GM12891 (cell line): ENCODE data around the gene GSTM3.
"Not testable (repeated sequence)": the region's sequence is repeated elsewhere in the genome, so short reads cannot be mapped to it uniquely, and the experiment has no call there.

ENCODE experiments used
- DNase-seq: peaks from one replicate; pipeline ENCODE4 v3.0.0; 2011; ENCODE audit warnings: low spot score; ENCODE audit not compliant: insufficient read length
- FAIRE-seq: peaks from 2 replicates; lab custom pipeline; 2011; peaks lifted over from hg19 to GRCh38; lab: Jason Lieb, UNC
- PAX5 ChIP-seq: IDR thresholded peaks from 2 replicates; pipeline ENCODE4 v1.6.1; 2011; ENCODE audit warnings: low read length, moderate library complexity, mild to moderate bottlenecking; ENCODE audit not compliant: insufficient read depth, severe bottlenecking
- POLR2A ChIP-seq: IDR thresholded peaks from 2 replicates; pipeline ENCODE4 v1.6.1; 2011; ENCODE audit warnings: low read depth, low read length, control low read depth
- POLR2AphosphoS5 ChIP-seq: IDR thresholded peaks from 2 replicates; pipeline ENCODE4 v1.6.1; 2011; ENCODE audit warnings: low read depth, low read length, control low read depth
- POU2F2 ChIP-seq: IDR thresholded peaks from 2 replicates; pipeline ENCODE4 v1.6.1; 2011; ENCODE audit warnings: low read depth, mild to moderate bottlenecking, control low read depth, low read length, moderate library complexity
- SPI1 ChIP-seq: IDR thresholded peaks from 2 replicates; pipeline ENCODE4 v1.6.1; 2011; ENCODE audit warnings: low read depth, low read length, control low read depth
- TAF1 ChIP-seq: IDR thresholded peaks from 2 replicates; pipeline ENCODE4 v1.6.1; 2011; ENCODE audit warnings: low read depth, low read length, control low read depth

The GSTM3 gene

GRCh38 chr1:109704173-109704572 is 36.7 kb downstream of the GSTM3 start:
- DNase-seq: no peak
- no peak for FAIRE-seq
- TF ChIP-seq POLR2A (no peak), SPI1 (no peak), POLR2AphosphoS5 (no peak), POU2F2 (no peak), PAX5 (no peak), TAF1 (no peak)

GRCh38 chr1:109702940-109703339 is 37.9 kb downstream of the GSTM3 start:
- DNase-seq, FAIRE-seq: not testable (repeated sequence)

GRCh38 chr1:109697861-109698260 is 43.0 kb downstream of the GSTM3 start:
- FAIRE-seq, DNase-seq: not testable (repeated sequence)

- no peak for FAIRE-seq
- TF ChIP-seq PAX5 (no peak), POU2F2 (no peak), POLR2A (no peak), TAF1 (no peak), SPI1 (no peak), POLR2AphosphoS5 (no peak)
Measured at GRCh38 chr1:109697066-109697465, 43.8 kb downstream of the GSTM3 start.

GRCh38 chr1:109695138-109695537 is 45.7 kb downstream of the GSTM3 start:
- not testable (repeated sequence) for FAIRE-seq, DNase-seq

More at GRCh38 chr1:109697066-109697465, 43.8 kb downstream of the GSTM3 start:
- DNase-seq: no peak

GRCh38 chr1:109694400-109694799 is 46.4 kb downstream of the GSTM3 start:
- not testable (repeated sequence) for FAIRE-seq, DNase-seq

- TF ChIP-seq SPI1 (no peak), POLR2A (no peak), POLR2AphosphoS5 (no peak)
- DNase-seq (no peak), FAIRE-seq (no peak)
Measured at GRCh38 chr1:109691759-109692158, 49.1 kb downstream of the GSTM3 start.

- no peak for FAIRE-seq
- TF ChIP-seq POU2F2: no peak
- no peak for TF ChIP-seq PAX5
- TF ChIP-seq POLR2AphosphoS5: no peak
- TF ChIP-seq POLR2A: no peak
- TF ChIP-seq SPI1: no peak
- TF ChIP-seq TAF1: no peak
- DNase-seq: no peak
Measured at GRCh38 chr1:109689844-109690405, 50.9 kb downstream of the GSTM3 start.

GRCh38 chr1:109687641-109688499 is 53.0 kb downstream of the GSTM3 start, which contains the start of gene GSTM1:
Gene GSTM1, plus strand, starts transcription at chr1:109687817. Its CDS starts 57 bp downstream, at chr1:109687874.
- FAIRE-seq (no peak), DNase-seq (no peak)
- TF ChIP-seq POLR2A: no peak
- no peak for TF ChIP-seq POLR2AphosphoS5
- no peak for TF ChIP-seq PAX5
- no peak for TF ChIP-seq SPI1
- TF ChIP-seq TAF1: no peak
- no peak for TF ChIP-seq POU2F2

GRCh38 chr1:109687109-109687508 is 53.7 kb downstream of the GSTM3 start:
- DNase-seq, FAIRE-seq: not testable (repeated sequence)

GRCh38 chr1:109685890-109686289 is 54.9 kb downstream of the GSTM3 start:
- not testable (repeated sequence) for FAIRE-seq, DNase-seq

- not testable (repeated sequence) for DNase-seq, FAIRE-seq
Measured at GRCh38 chr1:109685399-109685798, 55.4 kb downstream of the GSTM3 start.

GRCh38 chr1:109684777-109685176 is 56.1 kb downstream of the GSTM3 start:
- not testable (repeated sequence) for DNase-seq, FAIRE-seq
